GM21825 (cell line): Measurements from ENCODE around the gene GALNT7.
A peak's percentile ranks its signal among the peaks of the same experiment; 100 is the strongest.

ENCODE experiments used
- ATAC-seq: cut with Tn5 transposase; IDR thresholded peaks from one replicate; pipeline ENCODE4 v1.9.1; 2021; ENCODE audit warnings: mild to moderate bottlenecking, moderate library complexity; ENCODE audit not compliant: unreplicated experiment

The GALNT7 gene

DNA sequence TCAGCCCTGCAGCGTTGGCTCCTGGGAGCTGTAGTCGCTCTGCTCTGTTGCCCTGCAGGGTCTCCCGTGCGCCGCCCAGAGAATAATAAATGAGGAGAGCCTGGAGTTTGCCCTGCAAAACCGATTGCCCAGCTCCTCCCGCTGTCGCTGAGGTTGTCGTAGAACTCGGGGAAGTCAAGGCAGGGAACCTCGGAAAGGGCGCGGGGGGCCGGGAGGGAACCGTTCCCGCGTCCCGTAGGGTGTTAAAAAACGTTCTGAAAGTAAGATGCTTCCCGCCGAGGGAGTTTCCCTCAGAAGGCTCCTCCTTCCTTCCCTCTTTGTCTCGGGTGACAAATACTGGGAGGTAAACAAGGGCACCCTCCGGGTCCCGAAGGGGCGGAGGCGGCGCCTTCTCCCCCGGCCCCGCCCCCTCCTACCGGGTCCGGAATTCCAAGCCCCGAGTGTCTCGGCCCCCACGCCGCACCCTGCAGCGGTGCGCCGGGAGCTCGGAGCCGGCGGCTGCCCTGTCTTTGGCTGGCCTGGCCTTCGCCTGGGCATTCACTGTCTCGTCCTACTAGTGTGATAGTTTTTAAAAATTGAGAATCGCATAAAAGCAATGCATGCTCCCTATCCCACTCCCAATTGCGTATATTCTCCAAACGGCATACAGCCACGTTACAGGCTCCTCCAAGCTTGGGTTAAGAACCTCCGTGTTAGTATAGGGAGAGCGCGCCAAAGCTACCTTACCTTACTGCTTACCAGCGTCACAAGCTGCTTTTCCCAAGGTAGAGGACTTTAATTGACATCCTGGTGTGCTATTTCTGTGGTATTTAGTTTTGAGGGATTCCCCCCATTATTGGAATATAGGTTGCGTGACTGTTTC is 166.5 kb downstream of the GALNT7 start:
- peak; percentile 36 for ATAC-seq

GRCh38 chr4:173337463-173337862 is 168.9 kb downstream of the GALNT7 start:
- no peak for ATAC-seq

GRCh38 chr4:173343832-173344397 is 175.3 kb downstream of the GALNT7 start:
- no peak for ATAC-seq

- ATAC-seq: no peak
Observed at GRCh38 chr4:173345648-173346047, 177.0 kb downstream of the GALNT7 start.

- ATAC-seq: no peak
Observed at GRCh38 chr4:173346074-173346473, 177.5 kb downstream of the GALNT7 start.

- no peak for ATAC-seq
Observed at GRCh38 chr4:173347467-173347866, 178.9 kb downstream of the GALNT7 start.

DNA sequence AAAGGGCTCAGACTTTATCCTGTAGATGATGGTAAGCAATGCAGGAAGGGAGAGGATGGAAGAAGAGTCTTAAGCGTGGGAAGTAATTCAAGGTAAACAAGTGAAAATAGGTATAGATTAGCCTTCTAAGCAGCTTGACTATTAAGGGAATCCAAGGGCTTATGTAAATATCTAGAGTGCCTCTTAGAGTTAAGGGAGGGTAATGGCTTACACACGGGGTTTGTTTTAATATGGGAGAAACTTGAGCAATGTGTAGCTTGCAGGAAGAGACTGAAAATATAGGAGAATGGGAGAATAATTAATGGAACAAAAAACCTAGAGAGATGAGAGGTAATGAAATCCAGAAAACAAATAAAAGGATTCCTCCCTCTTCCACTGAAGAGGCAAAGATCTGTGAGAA is 189.3 kb downstream of the GALNT7 start:
- ATAC-seq: no peak

DNA sequence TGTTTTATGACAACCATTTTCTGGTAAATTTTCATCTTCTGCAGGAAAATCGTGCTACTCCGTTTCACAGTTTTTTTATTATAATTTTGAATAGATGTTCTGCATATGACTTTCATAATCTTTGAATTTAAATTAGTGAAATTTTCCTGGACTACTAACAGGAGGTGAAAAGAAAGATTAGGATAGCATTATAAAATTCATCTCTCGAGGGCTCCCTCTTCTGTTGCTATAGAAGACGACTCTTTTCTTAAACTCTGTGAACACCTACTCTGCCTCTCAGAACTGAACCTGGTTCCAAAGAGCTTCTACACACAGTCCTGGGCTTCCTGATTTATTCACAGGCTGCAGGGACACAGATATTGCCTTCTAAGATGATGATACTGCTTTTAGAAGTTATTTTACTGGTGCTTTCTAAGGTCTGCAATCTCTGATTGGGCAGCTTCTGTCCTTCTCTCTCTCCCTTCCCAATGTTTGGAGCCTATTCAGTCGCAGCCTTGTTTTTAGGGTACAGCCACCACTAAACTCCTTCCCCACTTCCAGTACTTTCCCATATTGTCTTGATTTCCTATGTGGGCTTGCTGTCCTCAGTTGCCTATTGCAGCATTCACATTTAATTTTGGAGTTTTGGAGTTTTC is 192.1 kb downstream of the GALNT7 start:
- ATAC-seq: no peak

DNA sequence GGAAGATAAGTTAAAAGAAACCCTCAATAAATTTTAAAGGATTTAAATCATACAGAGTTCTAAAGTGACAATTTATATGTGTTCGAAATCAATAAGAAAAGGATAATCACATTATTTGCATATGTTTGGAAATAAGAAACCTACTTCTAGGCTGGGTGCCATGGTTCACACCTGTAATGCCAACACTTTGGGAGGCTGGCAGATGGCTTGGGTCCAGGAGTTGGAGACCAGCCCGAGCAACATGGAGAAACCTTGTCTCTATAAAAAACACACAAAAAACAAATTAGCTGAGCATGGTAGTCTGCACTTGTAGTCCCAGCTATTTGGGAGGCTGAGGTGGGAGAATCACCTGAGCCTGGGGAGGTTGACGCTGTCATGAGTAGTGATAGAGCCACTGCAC is 194.1 kb downstream of the GALNT7 start:
- no peak for ATAC-seq

DNA sequence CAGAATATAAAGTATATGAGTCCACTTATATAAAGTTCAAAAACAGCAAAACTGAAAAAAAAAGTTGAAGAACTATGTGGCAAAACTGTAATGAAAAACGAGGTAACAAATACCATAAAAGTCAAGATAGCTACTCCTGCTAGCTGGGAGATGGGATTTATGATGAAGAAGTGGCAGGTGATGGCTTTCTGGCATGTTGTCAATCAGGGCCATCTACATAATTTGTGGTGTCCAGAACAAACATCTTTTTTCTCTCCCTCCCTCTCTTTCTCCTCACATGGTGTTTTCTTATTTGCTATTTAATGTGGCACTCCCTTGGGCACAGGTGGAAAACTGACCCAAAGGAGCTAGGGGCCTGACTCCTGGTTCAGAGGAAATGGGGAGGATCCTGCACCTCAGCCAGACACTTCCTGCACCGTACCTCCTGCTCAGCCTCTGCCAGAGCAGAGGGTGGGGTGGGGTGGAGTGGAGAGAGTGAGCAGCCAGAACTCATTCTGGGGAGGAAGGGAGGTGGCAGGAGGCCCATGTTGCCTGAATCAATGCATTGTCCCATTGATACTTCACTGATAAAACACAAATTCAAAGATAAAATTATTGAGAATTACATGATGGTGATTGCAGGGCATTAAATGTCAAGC is 196.9 kb downstream of the GALNT7 start:
- ATAC-seq: no peak

DNA sequence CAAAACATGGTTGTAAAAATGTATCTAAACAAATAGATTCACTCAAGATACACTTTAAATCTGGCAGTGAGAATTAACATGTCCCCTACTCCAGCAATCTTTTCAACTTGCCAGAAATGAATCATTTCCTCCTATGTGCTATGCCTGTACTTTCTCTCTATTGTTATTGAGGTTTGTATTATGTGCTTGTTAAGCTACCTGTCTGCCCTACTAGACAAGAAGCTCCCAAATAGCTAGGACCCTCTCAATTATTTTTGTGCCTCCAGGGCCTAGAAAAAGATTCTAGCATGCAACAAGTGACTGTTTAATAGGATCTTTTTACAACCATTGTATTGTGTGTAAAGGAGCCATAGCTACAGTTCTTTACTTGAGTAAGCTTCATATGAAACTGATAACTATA is 198.7 kb downstream of the GALNT7 start:
- peak; percentile 22 for ATAC-seq

DNA sequence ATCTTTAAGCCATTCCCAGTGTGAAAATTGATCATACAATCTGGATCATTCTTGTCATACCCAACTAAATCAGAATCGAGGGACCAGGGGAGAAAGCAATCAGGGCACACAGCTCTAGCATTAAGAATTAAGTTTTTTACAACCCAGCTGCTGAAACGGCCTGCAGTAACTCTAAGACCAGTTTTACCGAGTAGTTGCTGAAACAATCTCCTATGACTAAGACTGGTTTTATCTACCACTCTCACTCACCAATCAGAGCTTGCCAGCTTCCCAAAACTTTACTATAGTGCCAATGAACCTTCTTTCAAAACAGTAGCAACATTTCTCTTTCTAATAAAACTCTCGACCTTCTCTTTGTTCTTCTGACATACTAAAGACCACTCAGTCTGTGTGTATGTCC is 199.3 kb downstream of the GALNT7 start:
- no peak for ATAC-seq

DNA sequence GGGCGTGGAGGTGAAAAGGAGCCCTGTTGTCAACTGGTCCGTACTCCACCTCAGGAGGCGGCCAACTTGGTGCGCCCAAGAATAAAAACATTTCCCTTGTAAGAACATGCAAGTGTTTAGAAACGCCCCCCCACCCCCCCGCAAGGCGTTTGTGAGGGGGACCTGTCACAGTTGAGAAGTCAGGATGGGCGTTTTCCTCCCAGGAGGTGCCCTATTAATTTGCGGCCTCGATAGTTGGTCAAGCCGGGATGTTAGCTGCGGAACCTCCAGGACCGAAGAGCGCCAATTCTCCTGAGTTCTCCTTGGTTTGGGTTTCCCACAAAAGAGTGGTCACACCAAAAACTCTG is 201.5 kb downstream of the GALNT7 start:
- ATAC-seq: no peak

- ATAC-seq: peak; percentile 69
Observed at GRCh38 chr4:173370477-173371291, 202.1 kb downstream of the GALNT7 start, which contains the start of gene SAP30. TSS of gene SAP30 (plus strand) at chr4:173370954. CDS start at chr4:173371183, 229 bp downstream.

- peak; percentile 18 for ATAC-seq
Observed at GRCh38 chr4:173371292-173372192, 202.9 kb downstream of the GALNT7 start.
